GM21526 (cell line): ENCODE data around the gene MARS2.
"Not testable (repeated sequence)": the region's sequence is repeated elsewhere in the genome, so short reads cannot be mapped to it uniquely, and the experiment has no call there.

Experiments
- ATAC-seq: cut with Tn5 transposase; IDR thresholded peaks from one replicate; pipeline ENCODE4 v1.9.1; 2021; ENCODE audit warnings: moderate library complexity; ENCODE audit not compliant: unreplicated experiment, low FRiP score

The MARS2 gene

GRCh38 chr2:197705121-197705911 is at the start of gene MARS2:
TSS of gene MARS2 (plus strand) at chr2:197705369. CDS start at chr2:197705406, 37 bp downstream.
- ATAC-seq: peak; percentile 81

GRCh38 chr2:197657562-197657961 is 47.6 kb upstream of the MARS2 start:
- no peak for ATAC-seq

- ATAC-seq: no peak
These were observed 43.5 kb upstream of the MARS2 start for GRCh38 chr2:197661626-197662025.

GRCh38 chr2:197666277-197666676 is 38.9 kb upstream of the MARS2 start:
- no peak for ATAC-seq

- no peak for ATAC-seq
These were observed 36.9 kb upstream of the MARS2 start for GRCh38 chr2:197668296-197668695.

GRCh38 chr2:197669077-197669476 is 36.1 kb upstream of the MARS2 start:
- ATAC-seq: no peak

- ATAC-seq: no peak
These were observed 32.7 kb upstream of the MARS2 start for GRCh38 chr2:197672371-197672893.

- no peak for ATAC-seq
These were observed 32.1 kb upstream of the MARS2 start for GRCh38 chr2:197673106-197673505.

- no peak for ATAC-seq
These were observed 31.6 kb upstream of the MARS2 start for GRCh38 chr2:197673606-197674005.

- ATAC-seq: no peak
These were observed 31.1 kb upstream of the MARS2 start for GRCh38 chr2:197674060-197674459.

- ATAC-seq: no peak
These were observed 30.6 kb upstream of the MARS2 start for GRCh38 chr2:197674591-197674990.

- ATAC-seq: no peak
These were observed 29.9 kb upstream of the MARS2 start, which contains the start of gene RFTN2 for GRCh38 chr2:197675246-197675645. TSS of gene RFTN2 (minus strand) at chr2:197675587. CDS start at chr2:197675458, 129 bp downstream.

GRCh38 chr2:197675711-197676188 is 29.4 kb upstream of the MARS2 start:
- no peak for ATAC-seq

GRCh38 chr2:197677056-197677455 is 28.1 kb upstream of the MARS2 start:
- ATAC-seq: no peak

GRCh38 chr2:197677483-197677882 is 27.7 kb upstream of the MARS2 start:
- ATAC-seq: no peak

GRCh38 chr2:197695206-197695605 is 10.0 kb upstream of the MARS2 start:
- ATAC-seq: not testable (repeated sequence)

GRCh38 chr2:197695971-197696370 is 9.2 kb upstream of the MARS2 start:
- ATAC-seq: not testable (repeated sequence)

GRCh38 chr2:197696571-197696970 is 8.6 kb upstream of the MARS2 start:
- ATAC-seq: not testable (repeated sequence)

- not testable (repeated sequence) for ATAC-seq
These were observed 5.4 kb upstream of the MARS2 start for GRCh38 chr2:197699724-197700123.

GRCh38 chr2:197700960-197701359 is 4.2 kb upstream of the MARS2 start:
- no peak for ATAC-seq

GRCh38 chr2:197704434-197705120 is 592 bp upstream of the MARS2 start:
- ATAC-seq: peak; percentile 36
